Stimulated activated CD4-positive, alpha-beta T cell treated with anti-CD3 and anti-CD28 coated beads, Interleukin-2, amount 100 ng/mL, for 24 hours (primary cell): ENCODE measurements around the gene MAPK12.
"Not testable (repeated sequence)": the region's sequence is repeated elsewhere in the genome, so short reads cannot be mapped to it uniquely, and the experiment has no call there.

Experiments used
- DNase-seq, 2 donors: peaks; one replicate each; pipeline ENCODE4 v3.0.0-alpha.2; 2020

The MAPK12 gene

DNA sequence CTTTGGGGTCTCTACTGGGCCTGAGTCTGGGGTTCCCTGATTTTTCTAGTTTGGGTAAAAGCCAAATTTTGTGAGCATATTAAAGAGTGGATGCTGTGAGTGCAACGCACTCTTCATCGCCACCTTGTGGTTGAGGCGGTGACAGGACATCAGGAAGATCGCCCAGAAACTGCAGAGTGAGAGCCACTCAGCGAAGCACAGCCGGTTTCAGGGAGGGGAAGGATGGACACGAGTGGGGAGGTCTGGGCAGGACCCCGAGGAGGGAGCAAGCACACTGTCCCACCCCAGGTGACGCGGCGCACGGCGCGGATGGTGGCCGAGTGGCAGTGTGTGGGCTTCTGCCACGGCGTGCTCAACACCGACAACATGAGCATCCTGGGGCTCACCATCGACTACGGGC is 51.6 kb downstream of the MAPK12 start:
- DNase-seq: peak; percentile 76 to 78

DNA sequence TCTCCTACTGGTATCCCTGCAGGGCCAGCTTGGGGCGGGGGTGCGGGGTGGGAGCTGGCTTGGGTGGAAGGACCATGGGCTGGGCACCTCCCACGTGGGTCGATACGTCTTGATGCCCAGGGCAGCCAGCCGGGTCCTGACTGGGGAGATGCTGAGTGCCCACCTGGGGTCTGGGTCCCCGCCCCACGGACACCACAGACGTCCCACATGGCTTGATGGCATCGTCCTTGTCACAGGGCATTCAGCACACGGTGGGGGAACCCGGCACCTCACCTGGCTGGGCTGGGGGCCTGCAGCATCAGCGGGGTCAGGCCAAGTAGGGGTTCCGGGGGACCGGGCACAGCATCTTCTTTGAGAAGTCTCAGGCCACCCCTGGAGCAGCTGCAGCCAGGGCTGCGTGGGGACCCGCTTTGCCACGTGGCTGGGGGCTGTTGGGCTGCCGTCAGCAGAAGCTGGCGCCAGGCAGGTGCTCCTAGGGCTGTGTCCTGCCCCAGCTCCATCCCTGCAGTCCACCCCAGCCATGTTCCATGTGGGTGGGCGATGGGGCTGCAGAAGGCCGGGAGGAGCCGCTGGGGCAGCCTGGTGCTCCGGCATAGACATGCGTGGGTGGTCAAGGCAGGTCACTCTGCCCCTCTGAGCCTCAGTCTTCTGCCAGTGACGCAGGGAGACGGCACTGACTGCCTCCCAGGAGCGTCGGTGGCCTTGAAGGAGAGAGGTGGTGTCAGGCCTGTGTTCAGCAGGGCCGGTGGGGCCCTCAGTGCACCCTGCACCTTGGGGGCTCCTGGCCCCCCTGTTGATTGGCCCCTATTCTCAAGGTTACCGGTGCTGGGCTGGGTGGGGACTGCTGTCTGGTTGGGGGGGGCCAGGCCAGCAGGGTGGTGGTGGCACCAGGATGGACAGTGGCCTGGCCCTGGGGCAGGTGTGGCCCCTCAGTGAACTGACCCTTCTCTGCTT is 52.3 kb downstream of the MAPK12 start:
- no peak for DNase-seq

DNA sequence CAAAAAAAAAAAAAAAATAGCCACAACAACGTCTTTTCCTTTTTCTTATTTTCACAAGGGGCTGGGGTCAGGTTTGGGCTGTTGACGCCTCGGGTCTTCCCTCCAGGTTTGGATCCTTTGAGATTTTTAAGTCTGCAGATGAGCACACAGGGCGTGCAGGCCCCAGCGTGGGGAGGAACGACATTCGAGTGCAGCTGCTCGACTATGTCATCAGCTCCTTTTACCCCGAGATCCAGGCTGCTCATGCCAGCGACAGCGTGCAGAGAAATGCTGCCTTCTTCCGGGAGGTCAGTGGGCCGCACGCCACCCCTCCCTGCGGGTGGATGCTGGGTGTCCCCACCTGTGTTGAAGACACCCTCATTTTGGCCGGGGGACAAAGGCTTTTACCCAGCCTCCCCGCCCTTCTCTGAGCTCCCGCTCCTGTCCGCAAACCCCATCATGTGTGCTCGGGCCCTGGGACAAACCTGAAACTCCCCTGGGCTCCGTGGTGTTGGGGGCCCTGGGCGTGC is 53.0 kb downstream of the MAPK12 start:
- no peak for DNase-seq

DNA sequence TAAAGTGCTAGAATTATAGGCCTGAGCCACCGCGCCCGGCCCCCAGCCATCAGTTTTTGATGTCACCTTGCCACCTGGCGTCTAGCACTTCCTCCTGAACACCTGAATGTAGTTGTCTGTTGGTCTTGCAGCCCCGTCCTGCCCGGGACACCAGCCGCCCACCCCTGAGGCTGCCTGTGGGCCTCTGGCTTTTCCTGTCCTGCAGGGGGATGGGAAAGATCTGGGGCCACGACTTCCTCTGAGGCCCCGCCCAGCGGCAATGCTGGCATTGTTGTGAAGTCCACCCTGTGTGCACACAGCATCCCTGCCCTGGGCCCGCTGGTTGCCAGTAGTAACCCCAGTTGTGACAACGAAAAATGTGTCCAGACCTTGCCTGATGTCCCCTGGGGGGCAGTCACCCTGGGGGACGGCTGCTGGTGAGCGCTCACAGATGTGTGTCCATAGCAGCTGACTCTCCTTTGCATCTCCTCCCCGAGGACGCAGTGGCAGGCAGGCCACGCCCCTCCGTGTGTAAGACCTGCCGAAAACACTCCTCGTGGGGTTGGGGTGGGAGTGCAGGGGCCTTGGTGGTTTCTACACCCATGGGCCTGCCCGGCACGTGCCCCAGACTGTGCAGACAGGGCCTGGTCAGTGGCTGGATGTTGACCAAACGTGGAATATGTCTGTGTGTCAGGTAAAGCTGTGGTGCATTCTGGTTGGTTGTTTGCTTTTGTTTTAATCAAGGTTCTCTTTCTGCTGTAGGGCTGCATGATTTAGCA is 53.9 kb downstream of the MAPK12 start:
- DNase-seq: no peak

GRCh38 chr22:50206599-50206998 is 54.9 kb downstream of the MAPK12 start:
- no peak for DNase-seq

DNA sequence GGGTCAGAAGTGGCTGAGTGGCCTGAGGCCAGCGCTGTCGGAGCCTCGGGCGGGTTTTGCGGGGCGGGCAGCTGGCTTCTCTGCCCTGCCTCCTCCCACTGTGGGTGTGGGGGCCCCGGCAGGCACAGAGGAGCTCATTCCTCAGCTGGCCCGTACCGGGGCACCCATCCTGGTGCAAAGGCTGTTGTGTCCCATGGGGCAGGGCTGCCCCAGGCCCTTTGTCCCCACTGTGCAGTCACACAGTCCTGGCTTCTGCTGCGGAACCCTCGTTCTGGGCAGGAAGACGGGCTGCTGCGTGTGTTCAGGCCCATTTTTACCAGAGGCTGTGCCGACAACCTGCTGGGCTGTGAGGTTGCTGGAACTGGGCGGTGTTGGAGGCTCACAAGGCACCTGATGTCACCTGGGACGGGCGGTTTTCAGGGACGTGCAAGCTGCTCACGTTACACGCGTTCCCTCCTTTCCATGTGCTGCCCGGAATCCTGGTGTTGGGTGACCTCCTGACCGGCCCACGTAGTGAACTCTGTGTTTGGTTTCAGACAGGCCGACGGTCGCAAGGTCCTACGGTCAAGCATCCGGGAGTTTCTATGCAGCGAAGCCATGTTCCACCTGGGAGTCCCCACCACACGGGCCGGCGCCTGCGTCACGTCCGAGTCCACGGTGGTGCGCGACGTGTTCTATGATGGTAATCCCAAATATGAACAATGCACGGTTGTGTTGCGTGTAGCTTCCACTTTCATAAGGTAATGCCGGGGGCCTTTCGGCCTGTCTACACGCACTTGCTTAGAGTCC is 55.5 kb downstream of the MAPK12 start:
- DNase-seq: no peak

GRCh38 chr22:50204998-50205397 is 56.5 kb downstream of the MAPK12 start:
- DNase-seq: not testable (repeated sequence)

- no peak for DNase-seq
Measured at GRCh38 chr22:50204571-50204970, 56.9 kb downstream of the MAPK12 start.

DNA sequence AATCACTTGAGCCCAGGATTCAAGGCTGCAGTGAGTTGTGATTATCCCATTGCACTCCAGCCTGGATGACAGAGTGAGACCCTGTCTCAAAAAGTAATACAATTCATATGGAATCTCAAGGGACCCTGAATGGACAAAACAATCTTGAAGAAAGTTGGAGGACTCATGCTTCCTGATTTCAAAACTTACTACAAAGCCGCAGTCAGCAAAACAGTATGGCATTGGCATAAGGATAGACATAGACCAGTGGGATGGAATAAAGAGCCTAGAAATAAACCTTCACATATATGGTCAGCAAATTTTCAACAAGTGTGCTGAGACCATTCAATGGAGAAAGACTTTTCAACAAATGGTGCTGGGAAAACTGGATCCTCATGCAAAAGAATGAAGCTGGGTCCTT is 58.2 kb downstream of the MAPK12 start:
- DNase-seq: no peak
